IPS-15b (cell line): Measurements from ENCODE around the gene TMPRSS6.

ENCODE experiments used
- H3K27me3 ChIP-seq: one replicate; pipeline ENCODE4 v1.6.1; 2013; ENCODE audit warnings: low read length; ENCODE audit not compliant: control insufficient read depth, insufficient read depth
- H3K36me3 ChIP-seq: one replicate; pipeline ENCODE4 v1.6.1; 2013; ENCODE audit warnings: low read length; ENCODE audit not compliant: control insufficient read depth, insufficient read depth
- H3K4me1 ChIP-seq: one replicate; pipeline ENCODE4 v1.6.1; 2013; ENCODE audit warnings: mild to moderate bottlenecking, low read length; ENCODE audit not compliant: control insufficient read depth, insufficient read depth
- H3K4me3 ChIP-seq: one replicate; pipeline ENCODE4 v1.5.1; 2013; ENCODE audit warnings: low read depth, low read length
- H3K9ac ChIP-seq: one replicate; pipeline ENCODE4 v1.6.1; 2013; ENCODE audit warnings: low read depth, mild to moderate bottlenecking, low read length
- H3K9me3 ChIP-seq: one replicate; pipeline ENCODE4 v1.6.1; 2013; ENCODE audit warnings: mild to moderate bottlenecking, low read length; ENCODE audit not compliant: control insufficient read depth, insufficient read depth

The TMPRSS6 gene

GRCh38 chr22:37122598-37123180, 13.2 kb upstream of the TMPRSS6 start:
- Histone ChIP-seq H3K4me1 (no peaks in the 10 kb centered on the region), H3K9ac (no peak overlapping the region), H3K27me3 (no peaks in the 10 kb centered on the region), H3K9me3 (no peaks in the 10 kb centered on the region), H3K4me3 (no peak overlapping the region), H3K36me3 (no peaks in the 10 kb centered on the region)

GRCh38 chr22:37121887-37122591, 12.5 kb upstream of the TMPRSS6 start:
- no peaks in the 10 kb centered on the region for H3K4me1 ChIP-seq
- H3K9ac ChIP-seq = no peak overlapping the region
- no peaks in the 10 kb centered on the region for H3K36me3 ChIP-seq
- H3K27me3 ChIP-seq = no peaks in the 10 kb centered on the region
- no peaks in the 10 kb centered on the region for H3K9me3 ChIP-seq
- H3K4me3 ChIP-seq = no peak overlapping the region

- no peak overlapping the region for H3K4me3 ChIP-seq
- no peak overlapping the region for H3K9ac ChIP-seq
- H3K4me1 ChIP-seq = no peaks in the 10 kb centered on the region
- no peaks in the 10 kb centered on the region for H3K27me3 ChIP-seq
- no peaks in the 10 kb centered on the region for H3K36me3 ChIP-seq
- no peaks in the 10 kb centered on the region for H3K9me3 ChIP-seq
Observed at GRCh38 chr22:37120569-37121340, 11.2 kb upstream of the TMPRSS6 start.

- H3K4me3 ChIP-seq = no peak overlapping the region
- no peak overlapping the region for H3K9ac ChIP-seq
- no peaks in the 10 kb centered on the region for H3K4me1 ChIP-seq
- no peaks in the 10 kb centered on the region for H3K36me3 ChIP-seq
- no peaks in the 10 kb centered on the region for H3K27me3 ChIP-seq
- H3K9me3 ChIP-seq = no peaks in the 10 kb centered on the region
Observed at GRCh38 chr22:37119872-37120271, 10.4 kb upstream of the TMPRSS6 start.

- Histone ChIP-seq H3K27me3 (no peaks in the 10 kb centered on the region), H3K36me3 (no peaks in the 10 kb centered on the region), H3K9ac (no peak overlapping the region), H3K9me3 (no peaks in the 10 kb centered on the region), H3K4me3 (no peak overlapping the region), H3K4me1 (no peaks in the 10 kb centered on the region)
Observed at GRCh38 chr22:37118083-37118482, 8.6 kb upstream of the TMPRSS6 start.

- H3K4me3 ChIP-seq = no peak overlapping the region
- H3K27me3 ChIP-seq = no peaks in the 10 kb centered on the region
- no peaks in the 10 kb centered on the region for H3K9me3 ChIP-seq
- no peak overlapping the region for H3K9ac ChIP-seq
- H3K36me3 ChIP-seq = no peaks in the 10 kb centered on the region
- H3K4me1 ChIP-seq = no peaks in the 10 kb centered on the region
Observed at GRCh38 chr22:37117092-37117491, 7.6 kb upstream of the TMPRSS6 start.

GRCh38 chr22:37115032-37115431, 5.5 kb upstream of the TMPRSS6 start:
- Histone ChIP-seq H3K27me3 (no peaks in the 10 kb centered on the region), H3K36me3 (no peaks in the 10 kb centered on the region), H3K4me1 (no peaks in the 10 kb centered on the region), H3K9ac (no peak overlapping the region), H3K4me3 (no peak overlapping the region), H3K9me3 (no peaks in the 10 kb centered on the region)

GRCh38 chr22:37113757-37114156, 4.2 kb upstream of the TMPRSS6 start:
- no peaks in the 10 kb centered on the region for H3K4me1 ChIP-seq
- H3K27me3 ChIP-seq = no peaks in the 10 kb centered on the region
- H3K4me3 ChIP-seq = no peak overlapping the region
- no peak overlapping the region for H3K9ac ChIP-seq
- H3K36me3 ChIP-seq = no peaks in the 10 kb centered on the region
- H3K9me3 ChIP-seq = no peaks in the 10 kb centered on the region

GRCh38 chr22:37112084-37112728, 2.7 kb upstream of the TMPRSS6 start:
- Histone ChIP-seq H3K9ac (no peak overlapping the region), H3K27me3 (no peaks in the 10 kb centered on the region), H3K4me3 (no peak overlapping the region), H3K36me3 (no peaks in the 10 kb centered on the region), H3K9me3 (no peaks in the 10 kb centered on the region), H3K4me1 (no peaks in the 10 kb centered on the region)

- Histone ChIP-seq H3K9ac (no peak overlapping the region), H3K9me3 (no peaks in the 10 kb centered on the region), H3K36me3 (no peaks in the 10 kb centered on the region), H3K4me3 (no peak overlapping the region), H3K4me1 (no peaks in the 10 kb centered on the region), H3K27me3 (no peaks in the 10 kb centered on the region)
Observed at GRCh38 chr22:37111156-37111717, 1.7 kb upstream of the TMPRSS6 start.

GRCh38 chr22:37107816-37108621, 1.5 kb downstream of the TMPRSS6 start:
- Histone ChIP-seq H3K27me3 (no peaks in the 10 kb centered on the region), H3K4me1 (no peaks in the 10 kb centered on the region), H3K9me3 (no peaks in the 10 kb centered on the region), H3K4me3 (no peak overlapping the region), H3K36me3 (no peaks in the 10 kb centered on the region), H3K9ac (no peak overlapping the region)
